Right lobe of liver (tissue), 6 donors: Measurements from ENCODE around the gene TMEM80. TPM values are rescaled to one million over a fixed set of nuclear protein-coding genes. Genes with fewer than 3 reads are reported as not detected.
A peak's percentile ranks its signal among the peaks of the same experiment; 100 is the strongest.

Source experiments
- ATAC-seq, 4 donors: fragments of 200-7000 bp; cut with Tn5 transposase; one replicate each; pipeline ENCODE4 v1.9.1; 2020; ENCODE audit warnings: mild to moderate bottlenecking in 4 of 4, moderate library complexity in 4 of 4
- DNase-seq, 3 donors: peaks; one replicate each; pipeline ENCODE4 v3.0.0-alpha.2; 2020
- H3K27ac ChIP-seq, 3 donors: fragments of 200-600 bp; one replicate each; pipeline ENCODE4 v1.8.0; 2022
- H3K27me3 ChIP-seq, 2 donors: fragments of 200-600 bp; one replicate each; pipeline ENCODE4 v1.8.0; 2022
- H3K36me3 ChIP-seq, 4 donors: fragments of 200-600 bp; sonication (generic) in 1 of 4; one replicate each; pipeline versions ENCODE4 v1.5.1 to v1.8.0; 2017 to 2022; ENCODE audit warnings: control low read depth in 1 of 4
- H3K4me1 ChIP-seq, 4 donors: fragments of 200-600 bp; sonication (generic) in 1 of 4; one replicate each; pipeline versions ENCODE4 v1.5.1 to v1.8.0; 2017 to 2022; ENCODE audit warnings: control low read depth in 1 of 4
- H3K4me3 ChIP-seq, 3 donors: fragments of 200-600 bp; one replicate each; pipeline ENCODE4 v1.8.0; 2022
- H3K9me3 ChIP-seq, 4 donors: fragments of 200-600 bp; sonication (generic) in 1 of 4; one replicate each; pipeline versions ENCODE4 v1.5.1 to v1.8.0; 2017 to 2022; ENCODE audit warnings: control low read depth in 1 of 4
- CTCF ChIP-seq, 4 donors: fragments of 200-600 bp in 3 of 4; fragments of 450-650 bp in 1 of 4; IDR thresholded peaks; one replicate each; pipeline versions ENCODE4 v1.5.1 to v1.8.0; 2016 to 2022; ENCODE audit warnings: antibody characterized with exemption in 4 of 4, mild to moderate bottlenecking in 2 of 4
- POLR2A ChIP-seq: fragments of 450-650 bp; IDR thresholded peaks from one replicate; pipeline ENCODE4 v1.6.1; 2017; ENCODE audit warnings: antibody characterized with exemption, mild to moderate bottlenecking
- WGBS: methylation state at CpG from one replicate; pipeline ENCODE4 v1.1.6; 2018; ENCODE audit warnings: low coverage, low lambda C conversion rate; ENCODE audit not compliant: insufficient coverage; ENCODE audit errors: missing lambda C conversion rate; 5-methylcytosine and 5-hydroxymethylcytosine counted together
- intact Hi-C, 2 donors: fragments of 100-400 bp; cut with DNase I; formaldehyde crosslinking; loops; one replicate each; pipeline versions ENCODE4 v1.11.2 to v1.14.1; 2022
- total RNA-seq, 6 experiments: library from RNA; depleted of rRNA in 2 of 6; stranded (reverse); fragments of >200 nt in 2 of 6; fragmentation: NEBNext Ultra II Directional in 3 of 6; extraction: Animal tissue kit (Norgen Biotek cat#: 25700) in 3 of 6; gene quantifications; one replicate each; pipeline versions ENCODE4 v1.1.0 to v1.2.4, GENCODE V29; 2016 to 2023
- donor health status: DM: no; HTN: yes; CAD: no.
- donor health status: DM: no; HTN: no; CAD: no.
- donor health status: DM: no; HTN: no; CAD: no.
- donor health status: DM: no; HTN: yes; CAD: no.
- donor health status: DM: no; HTN: yes; CAD: no.

The TMEM80 gene
- total RNA-seq, 6 experiments from 2014 or later = 6.9 to 15.5 (median 10.5) TPM

- peaks cover 0 to 9% (median 2%) of the 10 kb centered on the region in 4 donors for H3K36me3 ChIP-seq
- H3K27ac ChIP-seq = no peak overlapping the region
- ATAC-seq (no peak), DNase-seq (no peak)
- H3K27me3 ChIP-seq = no peaks in the 10 kb centered on the region
- intact Hi-C loops = no loop called here
- TF ChIP-seq CTCF (IDR thresholded peaks at IDR 0.05) (no peak), POLR2A (no peak)
- H3K4me3 ChIP-seq = no peak overlapping the region
- H3K4me1 ChIP-seq = peaks cover 0 to 25% (median 10%) of the 10 kb centered on the region in 4 donors
- no peaks in the 10 kb centered on the region for H3K9me3 ChIP-seq
- WGBS = 100% methylated on average over 2 of the region's 6 CpGs
Measured at GRCh38 chr11:714436-714835, 18.8 kb downstream of the TMEM80 start.

GRCh38 chr11:719214-720016 is 23.8 kb downstream of the TMEM80 start:
- Histone ChIP-seq H3K27ac (no peak overlapping the region), H3K36me3 (peaks cover 0 to 42% (median 7%) of the 10 kb centered on the region in 4 donors), H3K9me3 (no peaks in the 10 kb centered on the region), H3K4me3 (no peak overlapping the region), H3K27me3 (no peaks in the 10 kb centered on the region), H3K4me1 (peaks cover 0 to 4% (median 0%) of the 10 kb centered on the region in 4 donors)
- DNase-seq (no peak), ATAC-seq (no peak)
- TF ChIP-seq POLR2A (no peak), CTCF (IDR thresholded peaks at IDR 0.05) (no peak)
- WGBS = 78% methylated on average over 15 of the region's 34 CpGs
- intact Hi-C loops = loop anchor here (10.0 kb wide), 1 partner anchor 55 kb away; no protein-coding TSS in a partner anchor

GRCh38 chr11:720017-720641 is 24.5 kb downstream of the TMEM80 start:
- Histone ChIP-seq H3K4me1 (peaks cover 0 to 3% (median 0%) of the 10 kb centered on the region in 4 donors), H3K9me3 (no peaks in the 10 kb centered on the region), H3K27me3 (no peaks in the 10 kb centered on the region), H3K27ac (no peak overlapping the region), H3K36me3 (peaks cover 0 to 48% (median 8%) of the 10 kb centered on the region in 4 donors), H3K4me3 (no peak overlapping the region)
- intact Hi-C loops = loop anchor here (10.0 kb wide), 1 partner anchor 55 kb away; no protein-coding TSS in a partner anchor
- DNase-seq (peak in 2 of 3 donors; percentile 51 to 58), ATAC-seq (no peak)
- 100% methylated on average over 1 of the region's 35 CpGs for WGBS
- TF ChIP-seq POLR2A (no peak), CTCF (IDR thresholded peaks at IDR 0.05) (no peak)

- no peaks in the 10 kb centered on the region for H3K9me3 ChIP-seq
- intact Hi-C loops = loop anchor here (10.0 kb wide), 1 partner anchor 56 kb away; no protein-coding TSS in a partner anchor
- H3K27me3 ChIP-seq = no peaks in the 10 kb centered on the region
- H3K27ac ChIP-seq = no peak overlapping the region
- DNase-seq (peak in 2 of 3 donors; percentile 55 to 82), ATAC-seq (peak in 3 of 4 donors; percentile 19 to 74 (median 21))
- TF ChIP-seq POLR2A (no peak), CTCF (IDR thresholded peaks at IDR 0.05) (no peak)
- H3K36me3 ChIP-seq = peaks cover 0 to 51% (median 8%) of the 10 kb centered on the region in 4 donors
- H3K4me1 ChIP-seq = no peaks in the 10 kb centered on the region
- H3K4me3 ChIP-seq = no peak overlapping the region
- WGBS = 51% methylated on average over 24 of the region's 53 CpGs
Measured at GRCh38 chr11:720642-721246, 25.1 kb downstream of the TMEM80 start.
